ENCODE data around the gene CD46. TPM values are rescaled to one million over a fixed set of nuclear protein-coding genes. Genes with fewer than 3 reads are reported as not detected.

Gene CD46
- polyA plus RNA-seq, 1 experiment, result 61.7 TPM

DNA sequence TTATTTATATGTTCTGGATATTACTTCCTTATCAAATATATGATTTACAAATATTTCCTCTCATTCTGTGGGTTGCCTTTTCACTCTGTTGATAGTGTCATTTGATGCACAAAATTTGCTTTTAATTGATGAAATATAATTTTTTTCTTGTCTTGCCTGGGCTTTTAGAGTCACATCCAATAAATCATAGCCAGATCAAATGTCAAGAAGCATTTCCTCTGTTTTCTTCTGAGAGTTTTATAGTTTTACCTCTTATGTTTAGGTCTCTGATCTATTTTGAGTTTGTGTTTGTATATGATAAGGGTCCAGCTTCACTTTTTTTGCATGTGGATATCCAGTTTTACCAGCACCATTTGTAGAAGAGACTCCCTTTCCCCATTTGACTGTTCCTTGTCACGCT, 29.5 kb downstream of the CD46 start:
- CTCF ChIA-PET, result no interaction called here

DNA sequence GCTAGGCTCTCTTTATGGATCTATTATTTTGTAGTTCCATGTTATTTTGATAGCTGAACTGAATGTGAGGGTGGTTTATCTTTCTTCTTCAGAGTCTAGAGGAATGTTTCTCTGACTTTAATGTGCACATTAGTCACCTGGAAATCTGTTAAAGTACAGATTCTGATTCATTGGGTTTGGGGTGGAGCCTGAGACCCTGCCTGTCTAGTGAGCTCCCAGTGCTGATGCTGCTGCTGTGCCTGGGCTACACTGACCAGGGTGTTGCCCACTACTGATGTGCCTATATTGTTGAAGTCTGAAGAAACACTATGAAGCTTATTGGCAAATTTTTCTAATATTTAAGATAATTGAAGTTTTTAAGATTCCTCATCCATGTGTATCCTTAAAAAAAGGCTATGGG, 35.9 kb downstream of the CD46 start:
- CTCF ChIA-PET, result interaction anchor here (0.7 to 1.2 kb wide), 3 partner anchors 9 to 36 kb away, joined by 3 to 5 read pairs (median 3); no protein-coding TSS in a partner anchor
- TF ChIP-seq, protein P1, sequence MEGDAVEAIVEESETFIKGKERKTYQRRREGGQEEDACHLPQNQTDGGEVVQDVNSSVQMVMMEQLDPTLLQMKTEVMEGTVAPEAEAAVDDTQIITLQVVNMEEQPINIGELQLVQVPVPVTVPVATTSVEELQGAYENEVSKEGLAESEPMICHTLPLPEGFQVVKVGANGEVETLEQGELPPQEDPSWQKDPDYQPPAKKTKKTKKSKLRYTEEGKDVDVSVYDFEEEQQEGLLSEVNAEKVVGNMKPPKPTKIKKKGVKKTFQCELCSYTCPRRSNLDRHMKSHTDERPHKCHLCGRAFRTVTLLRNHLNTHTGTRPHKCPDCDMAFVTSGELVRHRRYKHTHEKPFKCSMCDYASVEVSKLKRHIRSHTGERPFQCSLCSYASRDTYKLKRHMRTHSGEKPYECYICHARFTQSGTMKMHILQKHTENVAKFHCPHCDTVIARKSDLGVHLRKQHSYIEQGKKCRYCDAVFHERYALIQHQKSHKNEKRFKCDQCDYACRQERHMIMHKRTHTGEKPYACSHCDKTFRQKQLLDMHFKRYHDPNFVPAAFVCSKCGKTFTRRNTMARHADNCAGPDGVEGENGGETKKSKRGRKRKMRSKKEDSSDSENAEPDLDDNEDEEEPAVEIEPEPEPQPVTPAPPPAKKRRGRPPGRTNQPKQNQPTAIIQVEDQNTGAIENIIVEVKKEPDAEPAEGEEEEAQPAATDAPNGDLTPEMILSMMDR (IDR thresholded peaks at IDR 0.05; ENCODE audit: insufficient read depth, low read depth, low read length), result no peak
- H3K36me3 ChIP-seq (ENCODE audit: control insufficient read depth, insufficient read depth, low read length), result peaks cover 3% of the 10 kb centered on the region; the same call in 1 of the 2 replicates
- H3K27me3 ChIP-seq (ENCODE audit: control insufficient read depth, insufficient read depth, low read length), result no peaks in the 10 kb centered on the region
- DNase-seq (ENCODE audit: low read depth), result no peak
- H3K4me3 ChIP-seq (ENCODE audit: low read depth, low read length), result no peak overlapping the region
- POLR2A ChIA-PET, result no interaction called here

More for the DNA sequence above, 29.5 kb downstream of the CD46 start:
- DNase-seq (ENCODE audit: low read depth), result no peak
- POLR2A ChIA-PET, result no interaction called here
- TF ChIP-seq, protein P1 (IDR thresholded peaks at IDR 0.05; ENCODE audit: insufficient read depth, low read depth, low read length), result no peak
- Histone ChIP-seq H3K36me3 (ENCODE audit: control insufficient read depth, insufficient read depth, low read length) (0 out of 2 replicates have a peak, but pooled peaks cover 1% of the 10 kb centered on the region), H3K27me3 (ENCODE audit: control insufficient read depth, insufficient read depth, low read length) (no peaks in the 10 kb centered on the region), H3K4me3 (ENCODE audit: low read depth, low read length) (no peak overlapping the region)

DNA sequence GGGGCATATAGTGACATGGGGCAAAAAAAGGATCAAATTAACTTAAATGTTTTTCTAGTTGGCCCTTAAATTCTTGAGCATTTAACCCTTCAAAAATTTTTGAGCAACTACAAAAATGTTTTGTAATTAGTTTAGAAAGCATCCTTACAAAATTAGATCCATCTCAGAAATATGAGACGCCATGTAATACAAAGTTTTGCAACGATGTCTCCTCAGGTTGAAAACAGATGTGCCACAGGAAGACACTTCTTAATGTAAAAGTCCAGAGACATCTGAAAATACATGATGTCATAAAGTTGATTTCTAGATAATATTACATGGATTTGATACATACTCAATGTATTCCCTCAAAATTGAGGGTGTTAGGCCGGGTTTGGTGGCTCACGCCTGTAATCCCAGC, 37.5 kb downstream of the CD46 start:
- no peak overlapping the region for H3K4me3 ChIP-seq (ENCODE audit: low read depth, low read length)
- POLR2A ChIA-PET, result interaction anchor here (0.6 kb wide), 1 partner anchor 749 kb away, joined by 21 read pairs; no protein-coding TSS in a partner anchor
- CTCF ChIA-PET, result no interaction called here
- TF ChIP-seq, protein P1 (IDR thresholded peaks at IDR 0.05; ENCODE audit: insufficient read depth, low read depth, low read length), result no peak
- H3K36me3 ChIP-seq (ENCODE audit: control insufficient read depth, insufficient read depth, low read length), result peaks cover 3% of the 10 kb centered on the region; the same call in 1 of the 2 replicates
- no peak for DNase-seq (ENCODE audit: low read depth)
- no peaks in the 10 kb centered on the region for H3K27me3 ChIP-seq (ENCODE audit: control insufficient read depth, insufficient read depth, low read length)

DNA sequence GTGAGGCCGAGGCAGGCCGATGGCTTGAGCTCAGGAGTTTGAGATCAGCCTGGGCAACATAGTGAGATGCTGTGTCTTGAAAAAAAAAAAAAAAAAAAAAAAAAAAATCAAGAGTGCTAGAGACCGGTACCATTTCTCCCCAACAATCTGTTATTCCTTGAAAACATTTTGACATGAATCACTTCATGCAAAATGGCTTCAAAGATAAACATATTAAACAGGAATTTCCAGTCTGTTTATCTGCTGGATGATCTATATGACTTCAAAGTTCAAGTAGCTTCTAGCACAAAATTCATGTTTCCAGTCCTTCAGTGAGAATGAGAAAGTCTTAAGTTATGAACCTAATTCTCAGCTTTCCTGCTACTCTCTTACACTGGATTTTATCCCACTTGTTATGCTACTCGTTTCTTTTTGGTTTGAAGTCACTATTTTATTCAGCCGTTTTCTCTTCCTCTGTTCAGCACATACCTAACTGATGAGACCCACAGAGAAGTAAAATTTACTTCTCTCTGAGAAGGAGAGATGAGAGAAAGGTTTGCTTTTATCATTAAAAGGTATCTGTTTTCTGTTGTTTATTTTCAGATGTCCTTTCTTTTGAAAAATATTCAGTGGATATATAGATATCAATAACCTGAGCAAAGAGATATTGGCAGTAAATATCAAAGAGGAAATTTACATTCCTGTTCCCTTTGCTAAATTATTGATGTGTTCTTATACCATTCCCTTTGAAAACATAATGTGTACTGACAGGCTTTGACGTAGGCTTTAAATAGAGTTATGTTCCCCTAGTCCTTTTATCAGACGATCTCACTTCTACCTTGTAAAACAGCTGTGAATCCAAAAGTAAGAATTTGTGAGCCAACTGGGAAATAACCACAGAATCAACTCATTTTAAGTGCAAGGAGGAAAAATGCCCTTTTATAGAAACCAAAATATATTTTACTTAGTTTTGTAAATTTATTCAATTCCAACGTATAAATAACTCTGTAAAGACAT, 38.2 kb downstream of the CD46 start:
- TF ChIP-seq, protein P1 (IDR thresholded peaks at IDR 0.05; ENCODE audit: insufficient read depth, low read depth, low read length), result no peak
- DNase-seq (ENCODE audit: low read depth), result no peak
- Histone ChIP-seq H3K4me3 (ENCODE audit: low read depth, low read length) (no peak overlapping the region), H3K27me3 (ENCODE audit: control insufficient read depth, insufficient read depth, low read length) (no peaks in the 10 kb centered on the region), H3K36me3 (ENCODE audit: control insufficient read depth, insufficient read depth, low read length) (peaks cover 2% of the 10 kb centered on the region; the same call in 1 of the 2 replicates)
- CTCF ChIA-PET, result no interaction called here
- POLR2A ChIA-PET, result interaction anchor here (0.6 kb wide), 1 partner anchor 750 kb away, joined by 21 read pairs; no protein-coding TSS in a partner anchor

DNA sequence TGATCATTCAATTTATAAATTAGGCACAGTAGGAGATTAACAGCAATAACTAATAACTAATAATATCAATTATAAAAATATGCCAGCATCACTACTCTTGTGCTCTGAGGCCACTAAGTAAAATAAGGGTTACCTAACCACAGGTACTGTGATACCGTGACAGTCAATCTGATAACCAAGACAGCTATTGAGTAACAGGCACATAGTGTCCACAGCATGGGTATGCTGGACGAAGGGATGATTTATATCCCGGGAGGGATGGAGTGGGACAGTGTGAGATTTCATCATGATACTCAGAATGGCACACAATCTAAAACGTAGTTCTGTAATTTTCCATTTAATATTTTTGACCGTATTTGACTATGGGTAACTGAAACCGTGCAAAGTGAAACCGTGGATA, 39.4 kb downstream of the CD46 start:
- Histone ChIP-seq H3K4me3 (ENCODE audit: low read depth, low read length) (no peak overlapping the region), H3K36me3 (ENCODE audit: control insufficient read depth, insufficient read depth, low read length) (peaks cover 2% of the 10 kb centered on the region), H3K27me3 (ENCODE audit: control insufficient read depth, insufficient read depth, low read length) (no peaks in the 10 kb centered on the region)
- CTCF ChIA-PET, result no interaction called here
- TF ChIP-seq, protein P1 (IDR thresholded peaks at IDR 0.05; ENCODE audit: insufficient read depth, low read depth, low read length), result no peak
- DNase-seq (ENCODE audit: low read depth), result no peak
- POLR2A ChIA-PET, result interaction anchor here (0.5 kb wide), 1 partner anchor 71 kb away, joined by 14 read pairs; no protein-coding TSS in a partner anchor

All from BJ (cell line).